NOMO-1 treated with dmso at 0.1 percent for 144 hours (cell line): ENCODE measurements around the gene SPRYD3.

Source experiments
- DNase-seq: peaks from one replicate; lab custom pipeline; 2025; ENCODE audit not compliant: unreplicated experiment; lab: John Stamatoyannopoulos, UW

Gene SPRYD3

DNA sequence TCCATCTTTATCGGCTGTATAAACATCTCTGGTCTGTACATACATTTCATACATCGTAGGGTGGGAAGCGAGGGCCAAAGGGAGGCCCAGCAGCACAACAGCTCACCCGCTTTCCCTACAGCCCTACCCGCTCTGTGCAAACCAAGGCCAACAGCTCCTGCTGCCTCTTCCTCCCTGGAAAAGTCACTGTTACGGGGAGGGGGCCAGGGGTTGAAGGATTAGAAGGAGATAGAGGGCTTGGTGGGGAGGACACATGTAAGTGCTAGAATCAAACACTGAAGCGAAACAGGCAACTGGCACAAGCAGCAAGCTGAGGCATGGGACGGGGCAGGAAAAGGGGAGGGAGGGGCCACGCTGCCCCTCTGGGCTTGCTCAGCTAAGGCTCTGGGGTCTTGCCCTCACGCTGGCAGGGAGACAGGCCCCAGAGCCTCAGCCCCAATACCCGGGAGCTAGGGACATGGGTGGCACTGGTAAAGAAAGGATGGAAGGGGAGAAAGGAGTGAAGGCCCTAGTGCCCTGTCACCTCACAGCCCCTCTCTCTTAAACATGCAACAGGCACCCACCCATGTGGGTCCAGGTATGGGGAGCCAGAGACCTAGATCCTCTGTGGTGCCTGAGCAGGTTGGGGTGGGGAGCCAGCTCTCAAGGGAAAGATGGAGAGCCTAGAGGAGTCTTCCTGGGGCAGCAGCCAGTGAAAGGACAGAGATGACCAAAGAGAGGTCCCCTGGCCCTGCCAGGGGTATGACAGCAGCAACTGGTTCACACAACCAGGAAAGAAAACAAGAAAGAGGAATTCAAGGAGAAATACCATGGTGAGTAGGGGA is 14.4 kb downstream of the SPRYD3 start:
- DNase-seq: no peak

GRCh38 chr12:53063708-53064612 is 15.2 kb downstream of the SPRYD3 start:
- DNase-seq: no peak

GRCh38 chr12:53062977-53063707 is 16.0 kb downstream of the SPRYD3 start:
- DNase-seq: no peak

GRCh38 chr12:53062011-53062961 is 16.9 kb downstream of the SPRYD3 start:
- no peak for DNase-seq

DNA sequence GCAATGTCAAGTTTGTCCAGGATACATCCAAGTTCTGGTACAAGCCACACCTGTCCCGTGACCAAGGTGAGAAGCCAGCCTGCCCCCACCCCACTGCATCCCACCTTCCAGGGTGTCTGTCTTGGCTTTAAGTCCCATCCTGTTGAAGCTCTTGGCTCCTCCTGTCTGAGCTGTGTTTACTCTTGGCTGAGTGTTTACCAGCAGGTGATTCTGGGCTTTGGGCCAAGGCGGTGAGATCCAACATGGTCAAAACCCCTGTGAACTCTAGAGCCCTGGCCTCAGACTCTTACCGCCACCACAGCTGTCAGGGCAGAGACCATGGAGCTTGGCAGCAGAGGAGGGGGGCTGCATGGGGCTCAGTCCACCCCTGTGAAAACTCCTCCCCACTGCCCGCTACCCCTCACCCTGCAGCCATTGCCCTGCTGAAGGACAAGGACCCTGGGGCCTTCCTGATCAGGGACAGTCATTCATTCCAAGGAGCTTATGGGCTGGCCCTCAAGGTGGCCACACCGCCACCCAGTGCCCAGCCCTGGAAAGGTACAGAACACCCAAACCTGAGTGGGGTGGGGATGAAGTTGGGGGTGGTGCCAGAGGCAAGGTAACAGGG is 17.7 kb downstream of the SPRYD3 start:
- DNase-seq: no peak

- DNase-seq: no peak
Measured at GRCh38 chr12:53060721-53061276, 18.4 kb downstream of the SPRYD3 start.

- no peak for DNase-seq
Measured at GRCh38 chr12:53060064-53060720, 19.0 kb downstream of the SPRYD3 start.

GRCh38 chr12:53059434-53060063 is 19.6 kb downstream of the SPRYD3 start:
- DNase-seq: no peak

DNA sequence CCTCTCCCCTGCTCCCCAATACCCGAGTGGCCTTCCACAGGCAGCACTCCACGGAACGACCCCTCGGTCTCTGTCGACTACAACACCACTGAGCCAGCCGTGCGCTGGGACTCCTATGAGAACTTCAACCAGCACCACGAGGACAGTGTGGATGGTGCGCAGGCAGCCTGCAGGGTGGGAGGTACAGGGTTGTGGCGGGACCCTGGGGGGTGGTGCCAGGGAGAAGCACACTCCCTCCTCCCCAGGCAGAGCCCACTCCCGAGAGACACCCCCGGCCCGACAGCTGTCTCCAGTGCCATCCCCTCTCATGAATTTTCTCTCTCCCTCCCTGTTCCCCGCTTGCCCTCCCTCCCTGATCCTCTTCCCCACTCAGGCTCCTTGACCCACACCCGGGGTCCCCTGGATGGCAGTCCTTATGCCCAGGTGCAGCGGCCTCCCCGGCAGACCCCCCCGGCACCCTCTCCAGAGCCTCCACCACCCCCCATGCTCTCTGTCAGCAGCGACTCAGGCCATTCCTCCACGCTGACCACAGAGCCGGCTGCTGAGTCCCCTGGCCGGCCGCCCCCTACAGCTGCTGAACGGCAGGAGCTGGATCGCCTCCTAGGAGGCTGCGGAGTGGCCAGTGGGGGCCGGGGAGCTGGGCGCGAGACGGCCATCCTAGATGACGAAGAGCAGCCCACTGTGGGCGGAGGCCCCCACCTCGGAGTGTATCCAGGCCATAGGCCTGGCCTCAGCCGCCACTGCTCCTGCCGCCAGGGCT is 20.3 kb downstream of the SPRYD3 start:
- DNase-seq: no peak

DNA sequence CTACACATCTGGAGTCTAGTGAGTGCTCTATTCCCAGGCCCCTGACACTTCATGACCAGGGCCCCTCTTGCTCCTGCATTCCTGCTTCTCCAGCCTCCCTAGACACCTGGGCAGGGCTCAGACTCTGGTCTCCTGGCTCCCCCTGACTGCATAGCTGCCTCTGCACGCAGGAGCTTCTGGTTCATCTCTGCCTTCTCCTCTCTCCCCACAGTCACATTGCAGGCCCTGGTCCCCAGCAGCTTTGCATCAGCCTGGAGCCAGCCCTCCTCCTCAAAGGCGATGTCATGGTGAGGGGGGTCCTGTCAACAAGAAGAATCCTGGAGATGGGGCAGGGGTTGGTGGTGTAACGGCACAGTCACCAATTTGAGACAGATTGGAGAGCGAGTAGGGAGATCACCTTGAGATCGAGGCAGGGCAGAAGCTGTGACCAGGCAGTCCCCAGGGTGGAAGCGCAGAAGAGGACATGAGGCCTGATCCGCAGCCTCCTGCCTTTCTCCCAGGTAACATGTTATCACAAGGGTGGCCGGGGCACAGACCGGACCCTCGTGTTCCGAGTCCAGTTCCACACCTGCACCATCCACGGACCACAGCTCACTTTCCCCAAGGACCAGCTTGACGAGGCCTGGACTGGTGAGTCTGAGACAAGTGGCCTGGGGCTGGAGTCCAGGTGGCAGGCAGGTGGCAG is 21.2 kb downstream of the SPRYD3 start:
- DNase-seq: no peak

DNA sequence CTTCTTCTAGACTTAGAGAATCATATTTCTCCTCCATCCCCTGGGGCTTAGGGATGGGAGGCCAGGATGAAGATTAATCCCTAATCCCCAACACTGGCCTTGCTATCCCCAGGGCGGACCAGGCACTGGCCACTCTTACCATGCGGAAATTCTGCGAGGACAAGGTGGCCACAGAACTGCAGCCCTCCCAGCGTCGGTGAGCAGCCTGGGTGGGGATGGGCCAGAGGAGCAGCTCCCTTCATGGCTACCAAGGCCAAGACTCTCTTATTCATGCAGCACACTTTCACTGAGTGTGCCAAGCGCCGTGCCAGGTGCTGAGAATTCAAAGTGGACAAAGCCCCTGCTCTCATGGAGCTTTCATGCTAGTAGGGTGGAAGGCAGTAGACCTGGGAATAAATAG is 22.3 kb downstream of the SPRYD3 start:
- no peak for DNase-seq

GRCh38 chr12:53056296-53056695 is 22.9 kb downstream of the SPRYD3 start:
- no peak for DNase-seq

- no peak for DNase-seq
Measured at GRCh38 chr12:53055471-53056266, 23.5 kb downstream of the SPRYD3 start.

DNA sequence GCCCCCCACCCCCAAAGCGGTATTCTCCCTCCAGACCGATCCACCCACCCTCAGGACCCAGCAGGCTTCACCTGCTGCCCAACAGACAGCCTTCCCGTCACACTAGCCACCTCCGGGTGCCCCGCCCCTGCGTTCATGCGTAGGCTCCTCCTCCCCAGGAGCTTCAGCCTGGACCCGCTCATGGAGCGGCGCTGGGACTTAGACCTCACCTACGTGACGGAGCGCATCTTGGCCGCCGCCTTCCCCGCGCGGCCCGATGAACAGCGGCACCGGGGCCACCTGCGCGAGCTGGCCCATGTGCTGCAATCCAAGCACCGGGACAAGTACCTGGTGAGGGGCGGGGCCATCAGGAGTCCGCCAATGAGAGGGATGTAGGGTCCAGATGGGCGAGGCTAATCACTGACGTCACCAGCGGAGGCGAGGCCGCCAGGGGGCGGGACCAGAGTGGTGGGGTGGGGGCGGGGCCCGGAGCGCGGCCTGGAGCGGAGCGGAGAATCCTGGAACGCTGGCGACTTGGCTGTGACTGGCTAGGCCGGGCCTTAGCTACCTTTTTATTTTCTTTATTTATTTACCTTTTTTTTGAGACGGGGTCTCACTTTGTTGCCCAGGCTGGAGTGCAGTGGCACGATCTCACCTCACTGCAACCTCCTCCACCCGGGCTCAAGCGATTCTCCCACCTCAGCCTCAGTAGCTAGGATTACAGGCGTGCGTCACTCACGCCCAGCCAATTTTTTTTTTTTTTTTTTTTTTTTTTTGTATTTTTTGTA is 24.9 kb downstream of the SPRYD3 start:
- peak; percentile 88 for DNase-seq

DNA sequence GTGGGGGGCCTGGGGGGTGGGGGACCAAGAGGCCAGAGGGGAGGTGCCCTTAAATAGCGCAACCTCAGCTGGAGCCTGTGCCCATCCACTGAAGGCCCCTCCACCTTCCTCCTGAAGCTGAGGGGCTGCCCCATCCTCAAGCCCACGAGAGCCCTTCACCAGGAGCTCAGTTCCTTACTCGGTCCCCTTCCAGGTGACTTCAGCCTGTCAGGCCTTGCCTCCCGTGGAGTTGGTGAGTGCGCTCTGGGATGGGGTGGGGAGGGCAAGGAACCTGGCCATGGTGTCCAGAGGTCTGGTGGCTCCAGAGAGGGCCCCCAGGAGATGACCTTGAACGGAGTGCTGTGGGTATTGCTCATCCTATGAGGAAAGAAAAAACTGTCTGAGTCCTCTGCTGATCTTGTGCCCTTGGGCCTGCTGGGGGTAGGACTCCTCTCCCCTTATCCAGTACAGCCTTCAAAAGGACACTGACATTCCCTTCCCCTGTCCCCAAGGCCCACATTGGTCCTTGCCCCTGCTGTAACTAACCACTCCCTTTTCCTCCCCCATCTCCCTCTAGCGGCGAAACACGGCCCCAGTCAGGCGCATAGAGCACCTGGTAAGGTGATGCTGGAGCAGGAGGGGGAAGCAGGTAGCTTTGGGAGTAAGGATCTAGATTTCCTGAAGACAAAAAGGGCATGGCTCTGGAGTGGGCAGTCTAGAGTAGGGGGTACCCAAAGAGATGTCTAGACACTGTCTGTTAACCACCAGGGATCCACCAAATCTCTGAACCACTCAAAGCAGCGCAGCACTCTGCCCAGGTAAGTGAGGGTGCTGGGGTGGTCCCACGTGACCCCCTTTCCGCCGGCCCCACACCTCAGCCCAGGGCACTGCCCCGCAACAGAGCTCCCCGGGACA is 25.7 kb downstream of the SPRYD3 start:
- DNase-seq: no peak
